Transverse colon (tissue), 4 donors: ENCODE results near the gene PCSK7. TPM values are rescaled to one million over a fixed set of nuclear protein-coding genes. Genes with fewer than 3 reads are reported as not detected.

Source experiments
- DNase-seq: peaks from one replicate; pipeline ENCODE4 v3.0.0-alpha.2; 2019
- H3K27ac ChIP-seq, 4 donors: fragments of 200-600 bp; sonication (generic); 2 replicates each; pipeline ENCODE4 v1.5.1; 2016 to 2018; ENCODE audit warnings: inconsistent platforms in 4 of 4
- H3K27me3 ChIP-seq: fragments of 200-600 bp; sonication (generic); 2 replicates; pipeline ENCODE4 v1.5.1; 2017; ENCODE audit warnings: inconsistent platforms
- H3K36me3 ChIP-seq, 4 donors: fragments of 200-600 bp; sonication (generic); 2 replicates each; pipeline ENCODE4 v1.5.1; 2017 to 2019; ENCODE audit warnings: inconsistent platforms in 4 of 4
- H3K4me1 ChIP-seq, 4 donors: fragments of 200-600 bp; sonication (generic); 2 replicates each; pipeline ENCODE4 v1.5.1; 2017 to 2020; ENCODE audit warnings: inconsistent platforms in 4 of 4
- H3K4me3 ChIP-seq, 4 donors: fragments of 200-600 bp; sonication (generic); 1 replicate in 1 of 4; 2 replicates in 3 of 4; pipeline versions ENCODE4 v1.5.1 to v1.6.1; 2017 to 2019; ENCODE audit warnings: inconsistent platforms in 4 of 4
- H3K9me3 ChIP-seq, 2 donors: fragments of 200-600 bp; sonication (generic); 2 replicates each; pipeline ENCODE4 v1.5.1; 2017 to 2019; ENCODE audit warnings: inconsistent platforms in 2 of 2
- EP300 ChIP-seq: sonication (generic); formaldehyde crosslinking; IDR thresholded peaks from one replicate; pipeline ENCODE4 v1.6.1; 2017; ENCODE audit warnings: antibody characterized with exemption, low read depth
- POLR2A ChIP-seq: fragments of 450-650 bp; IDR thresholded peaks from one replicate; pipeline ENCODE4 v1.6.1; 2016; ENCODE audit warnings: antibody characterized with exemption, mild to moderate bottlenecking, moderate library complexity
- POLR2AphosphoS5 ChIP-seq, 3 donors: sonication (generic); formaldehyde crosslinking; IDR thresholded peaks; one replicate each; pipeline ENCODE4 v1.6.1; 2016; ENCODE audit warnings: antibody characterized with exemption in 3 of 3
- WGBS, 2 donors: methylation state at CpG; one replicate each; pipeline ENCODE4 v1.1.5; 2018; ENCODE audit warnings: low coverage in 1 of 2; 5-methylcytosine and 5-hydroxymethylcytosine counted together
- in situ Hi-C, 4 donors: fragments of 200-750 bp; cut with MboI; loops; one replicate each; pipeline versions ENCODE4 v1.15.0 to v1.15.1; 2017; ENCODE audit warnings: low sequenced_read_pairs in 3 of 4, low pct_ligation_motif_present in 1 of 4, low pct_unique_long_range_greater_than_20kb in 1 of 4
- intact Hi-C: fragments of 100-400 bp; cut with DNase I; formaldehyde crosslinking; loops from one replicate; pipeline ENCODE4 v1.15.1; 2023; ENCODE audit warnings: low total_unique reads
- total RNA-seq, 4 donors: library from RNA; depleted of rRNA; stranded (reverse); fragments of >200 nt; gene quantifications; one replicate each; pipeline ENCODE4 v1.1.0, GENCODE V29; 2016
- TF ChIP-seq, protein P1 (sequence below), 5 experiments: fragments of 200-600 bp in 3 of 5; fragments of 450-650 bp in 2 of 5; sonication (generic) in 3 of 5; IDR thresholded peaks; 1 replicate in 2 of 5; 2 replicates in 3 of 5; pipeline ENCODE4 v1.5.1; 2016 to 2017; ENCODE audit warnings: antibody characterized with exemption in 5 of 5, inconsistent platforms in 3 of 5, mild to moderate bottlenecking in 2 of 5, moderate library complexity in 1 of 5

Gene PCSK7
- total RNA-seq, 4 donors from 2014 or later = 182 to 432 (median 204) TPM

DNA sequence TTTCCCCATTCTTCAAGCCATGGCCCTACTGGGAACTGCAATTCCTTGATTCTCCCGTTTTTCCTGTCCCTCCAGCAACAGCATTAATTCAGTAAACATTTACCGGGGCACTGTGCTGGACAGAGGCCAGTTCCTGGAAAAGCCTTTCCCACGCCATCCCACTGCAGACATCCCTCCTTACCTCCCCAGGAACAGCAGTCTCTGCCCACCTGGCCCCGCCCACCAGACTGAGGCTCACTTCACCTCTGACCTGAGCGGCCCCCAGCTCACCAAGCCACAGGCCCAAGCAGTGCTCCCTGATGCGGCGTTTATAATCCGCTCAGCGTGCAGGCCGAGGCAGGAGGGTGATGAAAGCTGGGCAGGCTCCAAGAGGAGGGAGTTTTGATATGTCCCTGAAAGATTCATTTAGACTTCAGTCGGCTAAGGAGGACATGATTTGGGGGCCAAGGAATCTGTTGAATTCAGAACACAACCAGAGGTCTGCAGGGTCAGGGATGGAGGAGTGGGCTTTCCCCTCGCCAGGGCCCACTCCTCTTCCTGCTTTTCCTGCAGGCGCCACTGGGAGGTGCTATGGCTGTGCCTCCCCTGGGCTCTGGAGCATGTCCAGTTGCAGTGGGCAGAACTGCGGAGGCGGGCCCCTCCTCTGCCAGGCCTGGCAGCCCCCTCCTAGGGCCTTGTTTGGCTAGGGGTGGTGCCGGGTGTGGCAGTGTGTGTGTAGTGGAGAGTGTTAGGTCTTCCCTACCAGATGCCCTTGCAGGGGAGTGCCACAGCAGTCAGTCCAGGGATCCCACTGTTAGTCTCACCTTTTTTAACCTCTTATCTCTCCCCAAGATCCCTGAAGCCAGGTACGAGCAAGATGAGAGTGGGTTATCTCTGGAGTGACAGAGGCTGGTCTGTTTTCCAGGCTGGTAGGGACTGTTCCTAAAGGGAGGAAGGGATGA, 34.1 kb downstream of the PCSK7 start:
- H3K27ac ChIP-seq = peak overlapping the region; percentile 84 to 96 (median 88)
- H3K36me3 ChIP-seq = peaks cover 0 to 11% (median 0%) of the 10 kb centered on the region in 4 donors
- 51% methylated on average over 15 of the region's 17 CpGs; no CpG with 5 or more reads in 1 of the 2 donors for WGBS, 2 donors
- TF ChIP-seq POLR2AphosphoS5 (IDR thresholded peaks at IDR 0.05) = peak; percentile 21 to 76 (median 66)
- no peak for TF ChIP-seq EP300
- peak; percentile 32 for TF ChIP-seq POLR2A
- TF ChIP-seq, protein P1, sequence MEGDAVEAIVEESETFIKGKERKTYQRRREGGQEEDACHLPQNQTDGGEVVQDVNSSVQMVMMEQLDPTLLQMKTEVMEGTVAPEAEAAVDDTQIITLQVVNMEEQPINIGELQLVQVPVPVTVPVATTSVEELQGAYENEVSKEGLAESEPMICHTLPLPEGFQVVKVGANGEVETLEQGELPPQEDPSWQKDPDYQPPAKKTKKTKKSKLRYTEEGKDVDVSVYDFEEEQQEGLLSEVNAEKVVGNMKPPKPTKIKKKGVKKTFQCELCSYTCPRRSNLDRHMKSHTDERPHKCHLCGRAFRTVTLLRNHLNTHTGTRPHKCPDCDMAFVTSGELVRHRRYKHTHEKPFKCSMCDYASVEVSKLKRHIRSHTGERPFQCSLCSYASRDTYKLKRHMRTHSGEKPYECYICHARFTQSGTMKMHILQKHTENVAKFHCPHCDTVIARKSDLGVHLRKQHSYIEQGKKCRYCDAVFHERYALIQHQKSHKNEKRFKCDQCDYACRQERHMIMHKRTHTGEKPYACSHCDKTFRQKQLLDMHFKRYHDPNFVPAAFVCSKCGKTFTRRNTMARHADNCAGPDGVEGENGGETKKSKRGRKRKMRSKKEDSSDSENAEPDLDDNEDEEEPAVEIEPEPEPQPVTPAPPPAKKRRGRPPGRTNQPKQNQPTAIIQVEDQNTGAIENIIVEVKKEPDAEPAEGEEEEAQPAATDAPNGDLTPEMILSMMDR (IDR thresholded peaks at IDR 0.05) = peak; percentile 54 to 83 (median 70)
- H3K4me3 ChIP-seq = peak overlapping the region in 3 of 4 donors; percentile 8 to 47 (median 43)
- no peaks in the 10 kb centered on the region for H3K9me3 ChIP-seq
- DNase-seq = peak; percentile 71
- intact Hi-C loops (loop anchor here (1.0 kb wide), 1 partner anchor 26 kb away; no protein-coding TSS in a partner anchor), in situ Hi-C loops (no loop called here)
- no peaks in the 10 kb centered on the region for H3K27me3 ChIP-seq
- peaks cover 11 to 38% (median 25%) of the 10 kb centered on the region in 4 donors for H3K4me1 ChIP-seq

DNA sequence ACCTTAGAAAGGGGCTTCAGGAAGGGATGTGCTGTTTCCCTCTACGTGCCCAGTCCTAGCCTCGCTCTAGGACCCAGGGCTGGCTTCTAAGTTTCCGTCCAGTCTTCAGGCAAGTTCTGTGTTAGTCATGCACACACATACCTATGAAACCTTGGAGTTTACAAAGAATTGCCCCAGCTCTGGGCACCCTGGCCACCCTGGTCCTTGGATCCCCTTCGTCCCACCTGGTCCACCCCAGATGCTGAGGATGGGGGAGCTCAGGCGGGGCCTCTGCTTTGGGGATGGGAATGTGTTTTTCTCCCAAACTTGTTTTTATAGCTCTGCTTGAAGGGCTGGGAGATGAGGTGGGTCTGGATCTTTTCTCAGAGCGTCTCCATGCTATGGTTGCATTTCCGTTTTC, 34.9 kb downstream of the PCSK7 start:
- Histone ChIP-seq H3K4me1 (peaks cover 11 to 38% (median 25%) of the 10 kb centered on the region in 4 donors), H3K27me3 (no peaks in the 10 kb centered on the region), H3K36me3 (peaks cover 0 to 11% (median 0%) of the 10 kb centered on the region in 4 donors), H3K4me3 (no peak overlapping the region), H3K9me3 (no peaks in the 10 kb centered on the region), H3K27ac (peak overlapping the region; percentile 84 to 96 (median 88))
- intact Hi-C loops (no loop called here), in situ Hi-C loops (no loop called here)
- WGBS, 2 donors = 75 to 80% methylated on average over 4 to 7 of the region's 7 CpGs
- no peak for DNase-seq
- TF ChIP-seq, protein P1 (IDR thresholded peaks at IDR 0.05) = no peak
- TF ChIP-seq EP300 = no peak

DNA sequence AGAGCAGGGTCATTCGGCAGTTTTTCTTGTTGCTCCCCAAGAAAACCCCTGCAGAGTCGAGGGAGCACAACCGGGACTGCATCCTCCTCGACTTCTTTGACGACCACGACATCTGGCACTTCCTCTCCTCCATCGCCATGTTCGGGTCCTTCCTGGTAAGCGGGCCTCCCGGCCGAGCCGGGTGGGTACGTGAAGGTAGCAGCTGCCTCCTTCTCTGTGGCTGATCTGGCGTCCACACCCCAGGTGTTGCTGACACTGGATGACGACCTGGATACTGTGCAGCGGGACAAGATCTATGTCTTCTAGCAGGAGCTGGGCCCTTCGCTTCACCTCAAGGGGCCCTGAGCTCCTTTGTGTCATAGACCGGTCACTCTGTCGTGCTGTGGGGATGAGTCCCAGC, 36.1 kb downstream of the PCSK7 start:
- WGBS, 2 donors = 80 to 89% methylated on average over 6 to 19 of the region's 19 CpGs
- intact Hi-C loops = no loop called here
- H3K36me3 ChIP-seq = peaks cover 0 to 12% (median 0%) of the 10 kb centered on the region in 4 donors

DNA sequence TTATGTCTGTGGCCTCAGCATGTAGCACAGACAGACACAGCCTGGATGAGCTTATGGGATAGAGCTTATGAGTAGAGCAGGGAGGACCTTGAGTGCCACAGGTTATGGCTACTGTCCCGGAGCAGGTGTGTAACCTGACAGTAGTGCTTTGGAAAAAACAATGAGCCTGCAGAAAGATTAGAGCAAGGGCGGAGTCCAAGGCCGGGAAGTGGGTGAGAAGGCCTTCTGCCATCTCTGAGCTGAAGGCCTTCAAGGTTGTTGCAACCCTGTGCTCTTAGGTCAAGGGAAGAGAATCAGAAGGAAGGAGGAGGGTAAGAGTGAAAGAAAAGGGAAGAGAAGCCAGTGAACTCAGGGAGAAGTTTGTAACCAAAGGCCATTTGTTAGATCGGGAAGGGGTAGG, 36.6 kb downstream of the PCSK7 start:
- H3K36me3 ChIP-seq = peaks cover 0 to 17% (median 1%) of the 10 kb centered on the region in 4 donors
- H3K27me3 ChIP-seq = no peaks in the 10 kb centered on the region
- peak overlapping the region in 2 of 4 donors; percentile 29 to 32 for H3K27ac ChIP-seq
- in situ Hi-C loops (no loop called here), intact Hi-C loops (no loop called here)
- DNase-seq = peak; percentile 53
- H3K4me1 ChIP-seq = peaks cover 11 to 30% (median 25%) of the 10 kb centered on the region in 4 donors
- WGBS, 2 donors = 39 to 57% methylated on average over 3 to 4 of the region's 4 CpGs
- no peak overlapping the region for H3K4me3 ChIP-seq
- TF ChIP-seq, protein P1 (IDR thresholded peaks at IDR 0.05) = no peak
- TF ChIP-seq POLR2A = peak; percentile 37
- no peaks in the 10 kb centered on the region for H3K9me3 ChIP-seq

More for the DNA sequence above, 36.1 kb downstream of the PCSK7 start:
- H3K9me3 ChIP-seq = no peaks in the 10 kb centered on the region
- peaks cover 11 to 30% (median 25%) of the 10 kb centered on the region in 4 donors for H3K4me1 ChIP-seq
- no peaks in the 10 kb centered on the region for H3K27me3 ChIP-seq
- peak overlapping the region in 2 of 4 donors; percentile 29 to 32 for H3K27ac ChIP-seq
- TF ChIP-seq POLR2AphosphoS5 (IDR thresholded peaks at IDR 0.05) = no peak
- TF ChIP-seq EP300 = no peak
- TF ChIP-seq, protein P1 (IDR thresholded peaks at IDR 0.05) = no peak
- TF ChIP-seq POLR2A = no peak
- no peak overlapping the region for H3K4me3 ChIP-seq
- no peak for DNase-seq
- in situ Hi-C loops = no loop called here
